Measurements from ENCODE around the gene MRPS10.

MRPS10 gene

GRCh38 chr6:42257614-42258013 is 40.0 kb upstream of the MRPS10 start:
- Histone ChIP-seq H3K36me3 (ENCODE audit: control insufficient read depth, insufficient read depth, low read length) (peaks cover 47% of the 10 kb centered on the region), H3K27ac (ENCODE audit: insufficient read depth, low read length, poor library complexity, severe bottlenecking) (no peak overlapping the region), H3K27me3 (replicated peaks; ENCODE audit: control insufficient read depth, insufficient read depth, low read length, poor library complexity, severe bottlenecking) (no peaks in the 10 kb centered on the region), H3K4me3 (ENCODE audit: insufficient read depth, low read depth, low read length, poor library complexity, severe bottlenecking) (no peak overlapping the region), H3K4me1 (ENCODE audit: control insufficient read depth, insufficient read depth, low read length, poor library complexity, severe bottlenecking) (no peaks in the 10 kb centered on the region), H3K9me3 (ENCODE audit: control insufficient read depth, low read length) (no peaks in the 10 kb centered on the region)
- DNase-seq = no peak

- peaks cover 51% of the 10 kb centered on the region for H3K36me3 ChIP-seq (ENCODE audit: control insufficient read depth, insufficient read depth, low read length)
- no peak overlapping the region for H3K4me3 ChIP-seq (ENCODE audit: insufficient read depth, low read depth, low read length, poor library complexity, severe bottlenecking)
- no peak overlapping the region for H3K27ac ChIP-seq (ENCODE audit: insufficient read depth, low read length, poor library complexity, severe bottlenecking)
- H3K27me3 ChIP-seq (replicated peaks; ENCODE audit: control insufficient read depth, insufficient read depth, low read length, poor library complexity, severe bottlenecking) = no peaks in the 10 kb centered on the region
- DNase-seq = no peak
- H3K9me3 ChIP-seq (ENCODE audit: control insufficient read depth, low read length) = no peaks in the 10 kb centered on the region
- H3K4me1 ChIP-seq (ENCODE audit: control insufficient read depth, insufficient read depth, low read length, poor library complexity, severe bottlenecking) = no peaks in the 10 kb centered on the region
Observed at GRCh38 chr6:42257063-42257462, 39.4 kb upstream of the MRPS10 start.

- no peak for DNase-seq
- Histone ChIP-seq H3K36me3 (ENCODE audit: control insufficient read depth, insufficient read depth, low read length) (peaks cover 55% of the 10 kb centered on the region), H3K4me1 (ENCODE audit: control insufficient read depth, insufficient read depth, low read length, poor library complexity, severe bottlenecking) (no peaks in the 10 kb centered on the region), H3K27me3 (replicated peaks; ENCODE audit: control insufficient read depth, insufficient read depth, low read length, poor library complexity, severe bottlenecking) (no peaks in the 10 kb centered on the region), H3K4me3 (ENCODE audit: insufficient read depth, low read depth, low read length, poor library complexity, severe bottlenecking) (no peak overlapping the region), H3K27ac (ENCODE audit: insufficient read depth, low read length, poor library complexity, severe bottlenecking) (no peak overlapping the region), H3K9me3 (ENCODE audit: control insufficient read depth, low read length) (no peaks in the 10 kb centered on the region)
Observed at GRCh38 chr6:42255050-42255449, 37.4 kb upstream of the MRPS10 start.

GRCh38 chr6:42254505-42254904 is 36.8 kb upstream of the MRPS10 start:
- no peak overlapping the region for H3K4me3 ChIP-seq (ENCODE audit: insufficient read depth, low read depth, low read length, poor library complexity, severe bottlenecking)
- H3K27me3 ChIP-seq (replicated peaks; ENCODE audit: control insufficient read depth, insufficient read depth, low read length, poor library complexity, severe bottlenecking) = no peaks in the 10 kb centered on the region
- H3K4me1 ChIP-seq (ENCODE audit: control insufficient read depth, insufficient read depth, low read length, poor library complexity, severe bottlenecking) = no peaks in the 10 kb centered on the region
- H3K9me3 ChIP-seq (ENCODE audit: control insufficient read depth, low read length) = no peaks in the 10 kb centered on the region
- DNase-seq = no peak
- no peak overlapping the region for H3K27ac ChIP-seq (ENCODE audit: insufficient read depth, low read length, poor library complexity, severe bottlenecking)
- H3K36me3 ChIP-seq (ENCODE audit: control insufficient read depth, insufficient read depth, low read length) = peaks cover 60% of the 10 kb centered on the region

- no peak for DNase-seq
- Histone ChIP-seq H3K9me3 (ENCODE audit: control insufficient read depth, low read length) (no peaks in the 10 kb centered on the region), H3K4me3 (ENCODE audit: insufficient read depth, low read depth, low read length, poor library complexity, severe bottlenecking) (no peak overlapping the region), H3K36me3 (ENCODE audit: control insufficient read depth, insufficient read depth, low read length) (peaks cover 53% of the 10 kb centered on the region), H3K27ac (ENCODE audit: insufficient read depth, low read length, poor library complexity, severe bottlenecking) (no peak overlapping the region), H3K4me1 (ENCODE audit: control insufficient read depth, insufficient read depth, low read length, poor library complexity, severe bottlenecking) (no peaks in the 10 kb centered on the region), H3K27me3 (replicated peaks; ENCODE audit: control insufficient read depth, insufficient read depth, low read length, poor library complexity, severe bottlenecking) (no peaks in the 10 kb centered on the region)
Observed at GRCh38 chr6:42251911-42252637, 34.4 kb upstream of the MRPS10 start.

- Histone ChIP-seq H3K36me3 (ENCODE audit: control insufficient read depth, insufficient read depth, low read length) (peaks cover 52% of the 10 kb centered on the region), H3K9me3 (ENCODE audit: control insufficient read depth, low read length) (no peaks in the 10 kb centered on the region), H3K27ac (ENCODE audit: insufficient read depth, low read length, poor library complexity, severe bottlenecking) (no peak overlapping the region), H3K4me1 (ENCODE audit: control insufficient read depth, insufficient read depth, low read length, poor library complexity, severe bottlenecking) (no peaks in the 10 kb centered on the region), H3K27me3 (replicated peaks; ENCODE audit: control insufficient read depth, insufficient read depth, low read length, poor library complexity, severe bottlenecking) (no peaks in the 10 kb centered on the region), H3K4me3 (ENCODE audit: insufficient read depth, low read depth, low read length, poor library complexity, severe bottlenecking) (no peak overlapping the region)
- no peak for DNase-seq
Observed at GRCh38 chr6:42251500-42251899, 33.8 kb upstream of the MRPS10 start.

DNA sequence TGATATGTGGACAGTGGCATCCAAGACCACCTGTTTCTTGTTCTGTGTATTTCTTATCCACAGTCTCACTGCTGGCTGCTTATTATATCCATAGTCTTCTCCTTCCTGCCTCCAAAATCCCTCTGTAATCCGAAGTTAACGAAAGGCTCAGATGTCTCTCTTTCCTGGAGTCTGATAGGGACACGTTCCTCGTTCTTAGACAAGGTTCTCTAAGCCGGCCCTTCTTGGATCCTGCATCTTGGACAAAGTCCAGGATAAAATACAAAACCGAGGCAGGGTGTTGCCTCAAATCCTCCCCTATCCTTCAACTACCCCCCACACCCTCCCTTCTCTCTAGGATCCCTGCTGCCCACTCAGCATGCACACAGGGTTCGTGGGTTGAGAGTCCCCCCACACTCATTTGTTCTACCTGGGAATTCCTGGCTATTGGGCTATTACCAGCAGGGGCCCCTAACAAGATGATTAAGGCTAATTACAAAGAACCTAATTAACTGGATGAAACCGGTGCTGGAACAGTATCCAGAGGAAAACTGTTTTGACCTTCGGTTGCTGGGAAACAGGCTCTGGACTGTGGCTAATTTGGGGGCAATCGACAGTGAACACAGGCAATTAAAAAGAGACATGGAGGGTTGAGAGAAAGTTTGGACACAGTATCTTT is 32.7 kb upstream of the MRPS10 start:
- Histone ChIP-seq H3K4me3 (ENCODE audit: insufficient read depth, low read depth, low read length, poor library complexity, severe bottlenecking) (no peak overlapping the region), H3K27me3 (replicated peaks; ENCODE audit: control insufficient read depth, insufficient read depth, low read length, poor library complexity, severe bottlenecking) (no peaks in the 10 kb centered on the region), H3K4me1 (ENCODE audit: control insufficient read depth, insufficient read depth, low read length, poor library complexity, severe bottlenecking) (no peaks in the 10 kb centered on the region), H3K36me3 (ENCODE audit: control insufficient read depth, insufficient read depth, low read length) (peaks cover 47% of the 10 kb centered on the region), H3K9me3 (ENCODE audit: control insufficient read depth, low read length) (no peaks in the 10 kb centered on the region), H3K27ac (ENCODE audit: insufficient read depth, low read length, poor library complexity, severe bottlenecking) (no peak overlapping the region)
- no peak for DNase-seq

GRCh38 chr6:42249279-42249678 is 31.6 kb upstream of the MRPS10 start:
- Histone ChIP-seq H3K27me3 (replicated peaks; ENCODE audit: control insufficient read depth, insufficient read depth, low read length, poor library complexity, severe bottlenecking) (no peaks in the 10 kb centered on the region), H3K27ac (ENCODE audit: insufficient read depth, low read length, poor library complexity, severe bottlenecking) (no peak overlapping the region), H3K36me3 (ENCODE audit: control insufficient read depth, insufficient read depth, low read length) (peaks cover 52% of the 10 kb centered on the region), H3K4me3 (ENCODE audit: insufficient read depth, low read depth, low read length, poor library complexity, severe bottlenecking) (no peak overlapping the region), H3K9me3 (ENCODE audit: control insufficient read depth, low read length) (no peaks in the 10 kb centered on the region), H3K4me1 (ENCODE audit: control insufficient read depth, insufficient read depth, low read length, poor library complexity, severe bottlenecking) (no peaks in the 10 kb centered on the region)
- DNase-seq = no peak

- no peak for DNase-seq
- H3K36me3 ChIP-seq (ENCODE audit: control insufficient read depth, insufficient read depth, low read length) = peaks cover 43% of the 10 kb centered on the region
- H3K4me3 ChIP-seq (ENCODE audit: insufficient read depth, low read depth, low read length, poor library complexity, severe bottlenecking) = no peak overlapping the region
Observed at GRCh38 chr6:42243046-42243445, 25.4 kb upstream of the MRPS10 start.

GRCh38 chr6:42241915-42242314 is 24.3 kb upstream of the MRPS10 start:
- Histone ChIP-seq H3K9me3 (ENCODE audit: control insufficient read depth, low read length) (no peaks in the 10 kb centered on the region), H3K4me1 (ENCODE audit: control insufficient read depth, insufficient read depth, low read length, poor library complexity, severe bottlenecking) (no peaks in the 10 kb centered on the region), H3K4me3 (ENCODE audit: insufficient read depth, low read depth, low read length, poor library complexity, severe bottlenecking) (no peak overlapping the region), H3K27ac (ENCODE audit: insufficient read depth, low read length, poor library complexity, severe bottlenecking) (no peak overlapping the region), H3K27me3 (replicated peaks; ENCODE audit: control insufficient read depth, insufficient read depth, low read length, poor library complexity, severe bottlenecking) (no peaks in the 10 kb centered on the region), H3K36me3 (ENCODE audit: control insufficient read depth, insufficient read depth, low read length) (peaks cover 52% of the 10 kb centered on the region)
- DNase-seq = no peak

More at GRCh38 chr6:42243046-42243445, 25.4 kb upstream of the MRPS10 start:
- Histone ChIP-seq H3K27ac (ENCODE audit: insufficient read depth, low read length, poor library complexity, severe bottlenecking) (no peak overlapping the region), H3K9me3 (ENCODE audit: control insufficient read depth, low read length) (no peaks in the 10 kb centered on the region), H3K27me3 (replicated peaks; ENCODE audit: control insufficient read depth, insufficient read depth, low read length, poor library complexity, severe bottlenecking) (no peaks in the 10 kb centered on the region), H3K4me1 (ENCODE audit: control insufficient read depth, insufficient read depth, low read length, poor library complexity, severe bottlenecking) (no peaks in the 10 kb centered on the region)

All from effector memory CD4-positive, alpha-beta T cell (primary cell).